Erythroblast (primary cell): ENCODE data around the gene C10orf90.

Experiments
- GATA1 ChIP-seq: IDR thresholded peaks from 2 replicates; pipeline ENCODE4 v1.6.1; 2011; ENCODE audit warnings: low read depth, mild to moderate bottlenecking, control low read depth, low read length, moderate library complexity
- POLR2A ChIP-seq: IDR thresholded peaks from 2 replicates; pipeline ENCODE4 v1.6.1; 2011; ENCODE audit warnings: mild to moderate bottlenecking, low read length

DNA sequence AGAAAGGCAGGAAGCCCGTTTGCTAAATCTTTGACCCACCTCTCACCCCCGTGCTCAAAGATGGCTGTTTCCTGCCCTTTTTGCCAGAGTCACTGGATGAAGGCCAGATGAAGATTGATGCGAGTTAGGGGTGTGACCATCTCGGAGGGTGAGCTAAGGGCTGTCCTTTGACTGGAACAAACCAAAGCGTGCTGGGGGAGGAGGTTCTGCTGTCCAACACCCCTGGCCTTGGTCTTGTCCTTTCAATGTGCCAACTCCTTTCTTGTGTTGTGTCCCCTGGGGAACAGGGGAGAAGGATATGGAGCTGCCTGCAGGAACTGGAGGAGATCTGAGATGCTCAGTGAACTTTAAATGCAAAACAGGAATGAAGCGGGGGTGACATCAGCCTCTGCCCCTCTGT lies 191.9 kb downstream of the C10orf90 start:
- TF ChIP-seq POLR2A (no peak), GATA1 (no peak)
